Stomach (tissue), 9 donors: ENCODE results near the gene SYT7. TPM values are rescaled to one million over a fixed set of nuclear protein-coding genes. Genes with fewer than 3 reads are reported as not detected.

ENCODE experiments used
- DNase-seq, 2 donors: peaks; one replicate each; pipeline versions ENCODE4 v3.0.0 to v3.0.0-alpha.2; 2013 to 2019
- H3K27ac ChIP-seq, 5 donors: fragments of 200-600 bp in 4 of 5; sonication (generic) in 4 of 5; one replicate each; pipeline ENCODE4 v1.5.1; 2013 to 2019; ENCODE audit warnings: mild to moderate bottlenecking in 1 of 5, moderate library complexity in 1 of 5
- H3K27me3 ChIP-seq, 3 donors: fragments of 200-600 bp; sonication (generic); one replicate each; pipeline ENCODE4 v1.5.1; 2017 to 2019; ENCODE audit warnings: mixed run types in 1 of 3
- H3K36me3 ChIP-seq, 4 donors: fragments of 200-600 bp; sonication (generic); 1 replicate in 3 of 4; 2 replicates in 1 of 4; pipeline ENCODE4 v1.5.1; 2016 to 2019
- H3K4me1 ChIP-seq, 4 donors: fragments of 200-600 bp; sonication (generic); one replicate each; pipeline ENCODE4 v1.5.1; 2016 to 2019
- H3K4me3 ChIP-seq, 4 donors: fragments of 200-600 bp; sonication (generic) in 3 of 4; one replicate each; pipeline ENCODE4 v1.5.1; 2016 to 2019; ENCODE audit warnings: mild to moderate bottlenecking in 1 of 4
- H3K9me3 ChIP-seq, 4 donors: fragments of 200-600 bp; sonication (generic); one replicate each; pipeline ENCODE4 v1.5.1; 2016 to 2019
- CTCF ChIP-seq, 7 experiments: fragments of 450-650 bp in 4 of 7; fragments of 200-600 bp in 3 of 7; sonication (generic) in 3 of 7; IDR thresholded peaks; one replicate each; pipeline ENCODE4 v1.5.1; 2016 to 2019; ENCODE audit warnings: antibody characterized with exemption in 7 of 7, control low read depth in 2 of 7, mild to moderate bottlenecking in 1 of 7
- EP300 ChIP-seq: sonication (generic); formaldehyde crosslinking; IDR thresholded peaks from one replicate; pipeline ENCODE4 v1.6.1; 2017; ENCODE audit warnings: antibody characterized with exemption
- POLR2A ChIP-seq, 4 donors: fragments of 450-650 bp; IDR thresholded peaks; one replicate each; pipeline ENCODE4 v1.6.1; 2016; ENCODE audit warnings: antibody characterized with exemption in 4 of 4, control low read depth in 2 of 4, mild to moderate bottlenecking in 1 of 4, moderate library complexity in 1 of 4
- POLR2AphosphoS5 ChIP-seq, 3 donors: sonication (generic); formaldehyde crosslinking; IDR thresholded peaks; one replicate each; pipeline ENCODE4 v1.6.1; 2016; ENCODE audit warnings: antibody characterized with exemption in 3 of 3
- WGBS, 5 donors: extraction: QIAGEN DNeasy Blood & Tissue Kit in 3 of 5; methylation state at CpG; one replicate each; pipeline versions ENCODE4 v1.1.5 to v1.1.7; 2013 to 2018; 5-methylcytosine and 5-hydroxymethylcytosine counted together
- intact Hi-C: fragments of 100-400 bp; cut with DNase I; formaldehyde crosslinking; loops from one replicate; pipeline ENCODE4 v1.15.1; 2023; ENCODE audit warnings: low total_unique reads
- polyA plus RNA-seq, 3 donors: library from polyadenylated mRNA; stranded (reverse); fragments of 200-250 nt; gene quantifications; one replicate each; pipeline ENCODE4 v1.2.3, GENCODE V29; 2013
- total RNA-seq, 5 donors: library from RNA; depleted of rRNA; stranded (reverse); fragments of >200 nt; gene quantifications; one replicate each; pipeline versions ENCODE4 v1.1.0 to v1.2.3, GENCODE V29; 2014 to 2016
- donor health status: healthy with polysubstance abuse.
- donor health status: Bipolar disorder and iron deficiency.
- donor health status: healthy.

Gene SYT7
- total and polyA plus RNA-seq, 8 donors: 0.92 to 8.4 (median 1.4) TPM; not detected in 1

- WGBS, 5 donors: 71 to 78% (median 75%) methylated on average over 3 of the region's 3 CpGs
- Histone ChIP-seq H3K36me3 (no peaks in the 10 kb centered on the region), H3K27ac (no peak overlapping the region), H3K4me1 (peaks cover 22 to 39% (median 33%) of the 10 kb centered on the region in 4 donors), H3K9me3 (no peaks in the 10 kb centered on the region), H3K27me3 (peaks cover 4 to 36% (median 18%) of the 10 kb centered on the region in 3 donors), H3K4me3 (no peak overlapping the region)
- no peak for DNase-seq
- intact Hi-C loops: no loop called here
- no peak for TF ChIP-seq EP300
- no peak for TF ChIP-seq POLR2AphosphoS5 (IDR thresholded peaks at IDR 0.05)
- no peak for TF ChIP-seq POLR2A (IDR thresholded peaks at IDR 0.05)
- TF ChIP-seq CTCF (IDR thresholded peaks at IDR 0.05): no peak
These were observed 4.2 kb upstream of the SYT7 start for GRCh38 chr11:61585115-61585514.

- Histone ChIP-seq H3K4me3 (no peak overlapping the region), H3K27me3 (peaks cover 11 to 35% (median 14%) of the 10 kb centered on the region in 3 donors), H3K36me3 (no peaks in the 10 kb centered on the region), H3K27ac (no peak overlapping the region), H3K4me1 (peaks cover 12 to 26% (median 21%) of the 10 kb centered on the region in 4 donors), H3K9me3 (no peaks in the 10 kb centered on the region)
- DNase-seq: no peak
- intact Hi-C loops: no loop called here
- TF ChIP-seq POLR2A (IDR thresholded peaks at IDR 0.05): no peak
- TF ChIP-seq EP300: no peak
- WGBS, 5 donors: 40 to 57% (median 42%) methylated on average over 2 of the region's 2 CpGs
These were observed 1.1 kb upstream of the SYT7 start for GRCh38 chr11:61581931-61582330.

GRCh38 chr11:61580271-61580888 is 496 bp downstream of the SYT7 start:
- peak overlapping the region in 1 of 5 donors; percentile 67 for H3K27ac ChIP-seq
- no peak for TF ChIP-seq POLR2A (IDR thresholded peaks at IDR 0.05)
- WGBS, 5 donors: 1 to 3% (median 3%) methylated on average over 20 to 60 of the region's 60 CpGs
- H3K36me3 ChIP-seq: no peaks in the 10 kb centered on the region
- no peak for DNase-seq
- H3K4me3 ChIP-seq: peak overlapping the region; percentile 49 to 66 (median 58)
- H3K27me3 ChIP-seq: peaks cover 11 to 31% (median 14%) of the 10 kb centered on the region in 3 donors
- H3K4me1 ChIP-seq: peaks cover 12 to 29% (median 19%) of the 10 kb centered on the region in 4 donors
- H3K9me3 ChIP-seq: no peaks in the 10 kb centered on the region
- intact Hi-C loops: no loop called here

GRCh38 chr11:61579676-61580270 is 1.1 kb downstream of the SYT7 start:
- peaks cover 11 to 33% (median 14%) of the 10 kb centered on the region in 3 donors for H3K27me3 ChIP-seq
- TF ChIP-seq EP300: no peak
- H3K36me3 ChIP-seq: no peaks in the 10 kb centered on the region
- intact Hi-C loops: no loop called here
- WGBS, 5 donors: 12 to 31% (median 24%) methylated on average over 9 to 14 of the region's 14 CpGs
- peaks cover 12 to 29% (median 19%) of the 10 kb centered on the region in 4 donors for H3K4me1 ChIP-seq
- H3K27ac ChIP-seq: peak overlapping the region in 1 of 5 donors; percentile 67
- no peaks in the 10 kb centered on the region for H3K9me3 ChIP-seq
- no peak for DNase-seq
- H3K4me3 ChIP-seq: peak overlapping the region; percentile 49 to 66 (median 58)

- DNase-seq: no peak
- H3K27ac ChIP-seq: no peak overlapping the region
- WGBS, 5 donors: 65 to 73% (median 69%) methylated on average over 14 to 15 of the region's 15 CpGs
- TF ChIP-seq EP300 (no peak), POLR2AphosphoS5 (IDR thresholded peaks at IDR 0.05) (no peak), CTCF (IDR thresholded peaks at IDR 0.05) (no peak), POLR2A (IDR thresholded peaks at IDR 0.05) (no peak)
- H3K27me3 ChIP-seq: peaks cover 11 to 37% (median 14%) of the 10 kb centered on the region in 3 donors
- intact Hi-C loops: no loop called here
- H3K4me1 ChIP-seq: peaks cover 12 to 29% (median 19%) of the 10 kb centered on the region in 4 donors
- H3K4me3 ChIP-seq: no peak overlapping the region
- H3K9me3 ChIP-seq: no peaks in the 10 kb centered on the region
- no peaks in the 10 kb centered on the region for H3K36me3 ChIP-seq
These were observed 1.8 kb downstream of the SYT7 start for GRCh38 chr11:61578819-61579675.
